Omental fat pad (tissue), 4 donors: ENCODE data around the gene ZNF90. TPM values are rescaled to one million over a fixed set of nuclear protein-coding genes. Genes with fewer than 3 reads are reported as not detected.
"Not testable (repeated sequence)": the region's sequence is repeated elsewhere in the genome, so short reads cannot be mapped to it uniquely, and the experiment has no call there.

Experiments used
- ATAC-seq: fragments of 150-250 bp; one replicate; pipeline ENCODE4 v1.9.1; 2016; ENCODE audit warnings: mild to moderate bottlenecking, moderate library complexity; ENCODE audit not compliant: low FRiP score
- DNase-seq: peaks from one replicate; pipeline ENCODE4 v3.0.0-alpha.2; 2019; ENCODE audit warnings: low spot score
- total RNA-seq, 4 donors: library from RNA; depleted of rRNA; stranded (reverse); fragments of >200 nt; gene quantifications; one replicate each; pipeline ENCODE4 v1.1.0, GENCODE V29; 2016
- TF ChIP-seq, protein P1 (sequence below), 3 donors: fragments of 450-650 bp; IDR thresholded peaks; one replicate each; pipeline ENCODE4 v1.5.1; 2016 to 2017; ENCODE audit warnings: antibody characterized with exemption in 3 of 3, mild to moderate bottlenecking in 3 of 3, moderate library complexity in 2 of 3

ZNF90 gene
- total RNA-seq, 4 donors from 2014 or later, result 0.36 to 4.3 (median 1.7) TPM

DNA sequence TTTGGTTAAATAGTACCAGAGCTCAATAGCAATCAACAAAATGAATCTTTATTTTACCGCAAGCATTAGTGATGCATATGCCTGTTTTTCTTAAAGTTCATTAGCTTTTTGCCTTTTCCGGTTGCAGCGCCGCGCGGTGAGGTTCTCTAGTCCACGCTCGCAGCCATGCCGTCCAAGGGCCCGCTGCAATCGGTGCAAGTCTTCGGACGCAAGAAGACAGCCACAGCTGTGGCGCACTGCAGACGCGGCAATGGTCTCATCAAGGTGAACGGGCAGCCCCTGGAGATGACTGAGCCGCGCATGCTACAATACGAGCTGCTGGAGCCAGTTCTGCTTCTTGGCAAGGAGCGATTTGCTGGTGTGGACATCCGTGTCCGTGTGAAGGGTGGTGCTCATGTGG lies 47.1 kb downstream of the ZNF90 start:
- TF ChIP-seq, protein P1, sequence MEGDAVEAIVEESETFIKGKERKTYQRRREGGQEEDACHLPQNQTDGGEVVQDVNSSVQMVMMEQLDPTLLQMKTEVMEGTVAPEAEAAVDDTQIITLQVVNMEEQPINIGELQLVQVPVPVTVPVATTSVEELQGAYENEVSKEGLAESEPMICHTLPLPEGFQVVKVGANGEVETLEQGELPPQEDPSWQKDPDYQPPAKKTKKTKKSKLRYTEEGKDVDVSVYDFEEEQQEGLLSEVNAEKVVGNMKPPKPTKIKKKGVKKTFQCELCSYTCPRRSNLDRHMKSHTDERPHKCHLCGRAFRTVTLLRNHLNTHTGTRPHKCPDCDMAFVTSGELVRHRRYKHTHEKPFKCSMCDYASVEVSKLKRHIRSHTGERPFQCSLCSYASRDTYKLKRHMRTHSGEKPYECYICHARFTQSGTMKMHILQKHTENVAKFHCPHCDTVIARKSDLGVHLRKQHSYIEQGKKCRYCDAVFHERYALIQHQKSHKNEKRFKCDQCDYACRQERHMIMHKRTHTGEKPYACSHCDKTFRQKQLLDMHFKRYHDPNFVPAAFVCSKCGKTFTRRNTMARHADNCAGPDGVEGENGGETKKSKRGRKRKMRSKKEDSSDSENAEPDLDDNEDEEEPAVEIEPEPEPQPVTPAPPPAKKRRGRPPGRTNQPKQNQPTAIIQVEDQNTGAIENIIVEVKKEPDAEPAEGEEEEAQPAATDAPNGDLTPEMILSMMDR (IDR thresholded peaks at IDR 0.05), result no peak
- ATAC-seq (no peak), DNase-seq (no peak)

GRCh38 chr19:20132933-20133332 lies 55.1 kb downstream of the ZNF90 start:
- not testable (repeated sequence) for DNase-seq, ATAC-seq

GRCh38 chr19:20137714-20138113 lies 59.9 kb downstream of the ZNF90 start:
- not testable (repeated sequence) for ATAC-seq, DNase-seq

GRCh38 chr19:20151617-20152145 lies 73.9 kb downstream of the ZNF90 start:
- DNase-seq (no peak), ATAC-seq (no peak)
- TF ChIP-seq, protein P1 (IDR thresholded peaks at IDR 0.05), result no peak

- DNase-seq, ATAC-seq: not testable (repeated sequence)
These were observed 74.7 kb downstream of the ZNF90 start for GRCh38 chr19:20152506-20152905.

- ATAC-seq (no peak), DNase-seq (no peak)
- TF ChIP-seq, protein P1 (IDR thresholded peaks at IDR 0.05), result no peak
These were observed 75.5 kb downstream of the ZNF90 start for GRCh38 chr19:20153281-20153680.

DNA sequence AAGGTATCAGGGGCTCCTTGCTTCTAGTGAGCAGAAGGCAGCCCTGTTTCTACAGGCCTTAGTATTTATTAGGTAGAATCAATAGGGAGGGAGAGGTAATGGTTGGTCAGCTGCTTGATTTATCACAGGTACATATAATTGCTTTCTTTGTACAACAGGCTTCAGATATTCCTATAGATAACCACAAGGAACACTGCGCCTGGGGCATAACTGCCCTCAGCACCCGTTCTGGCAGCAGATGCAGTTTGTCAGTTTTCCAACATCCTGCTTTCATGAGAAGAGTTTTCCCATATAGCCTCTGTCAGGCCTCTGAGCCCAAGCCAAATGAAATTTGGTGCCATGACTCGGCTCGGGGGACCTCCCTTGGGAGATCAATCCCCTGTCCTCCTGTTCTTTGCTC lies 76.8 kb downstream of the ZNF90 start:
- ATAC-seq, result no peak
- TF ChIP-seq, protein P1 (IDR thresholded peaks at IDR 0.05), result no peak
- DNase-seq, result no peak

- TF ChIP-seq, protein P1 (IDR thresholded peaks at IDR 0.05), result no peak
- no peak for ATAC-seq
- DNase-seq, result no peak
These were observed 85.0 kb downstream of the ZNF90 start for GRCh38 chr19:20162821-20163220.

DNA sequence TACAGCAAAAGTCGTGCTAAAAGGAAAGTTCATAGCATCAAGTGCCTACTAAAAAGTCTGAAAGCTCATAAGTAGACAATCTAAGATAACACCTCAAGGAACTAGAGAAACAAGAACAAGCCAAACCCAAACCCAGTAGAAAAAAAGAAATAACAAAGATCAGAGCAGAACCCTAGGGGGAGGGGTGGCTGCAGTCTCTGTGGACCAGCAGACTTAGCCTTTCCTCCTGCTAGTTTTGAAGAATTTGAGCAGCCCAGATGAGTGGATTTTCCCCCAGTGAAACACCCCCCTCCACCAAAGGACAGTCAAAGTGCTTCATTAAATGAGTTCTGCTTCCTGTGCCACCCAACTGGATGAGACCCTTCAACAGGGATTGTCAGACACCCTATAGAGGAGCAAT lies 86.7 kb downstream of the ZNF90 start:
- TF ChIP-seq, protein P1 (IDR thresholded peaks at IDR 0.05), result no peak
- no peak for DNase-seq
- no peak for ATAC-seq
